Measurements from ENCODE around the gene NAA15. TPM values are rescaled to one million over a fixed set of nuclear protein-coding genes. Genes with fewer than 3 reads are reported as not detected.
"Not testable (repeated sequence)": the region's sequence is repeated elsewhere in the genome, so short reads cannot be mapped to it uniquely, and the experiment has no call there.

The NAA15 gene
- total and polyA plus RNA-seq, 2 experiments from 2014 or later: 29.2 to 32.8 TPM

DNA sequence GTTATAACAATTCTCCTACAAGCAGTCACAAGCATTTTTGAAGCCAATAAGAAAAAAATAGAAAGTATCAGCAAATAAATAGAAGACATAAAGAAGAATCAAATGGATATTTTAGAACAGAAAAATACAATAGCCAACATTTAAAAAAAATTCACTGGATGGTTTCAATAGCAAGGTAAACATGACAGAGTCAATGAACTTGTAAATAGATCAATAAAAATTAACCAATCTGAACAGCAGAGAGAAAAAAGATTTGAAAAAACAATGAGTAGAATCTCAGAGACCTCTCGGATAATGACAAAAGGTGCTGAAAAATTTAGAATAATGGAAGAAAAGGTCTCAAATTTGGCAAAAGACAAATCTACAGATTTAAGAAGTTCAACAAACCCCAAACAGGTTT, 119.3 kb downstream of the NAA15 start:
- WGBS, 2 experiments (ENCODE audit: low coverage in 1 of 2, low lambda C conversion rate in 2 of 2, missing lambda C conversion rate in 2 of 2): 94 to 100% methylated on average over 1 of the region's 1 CpG
- H3K9me2 ChIP-seq (ENCODE audit: insufficient read depth): no peaks in the 10 kb centered on the region
- H3K4me1 ChIP-seq (ENCODE audit: insufficient read depth): peaks cover 11% of the 10 kb centered on the region
- H2AFZ ChIP-seq: no peak overlapping the region
- H3K27ac ChIP-seq: no peak overlapping the region
- in situ Hi-C loops (cut with MboI): no loop called here
- H4K20me1 ChIP-seq (ENCODE audit: insufficient read depth): no peaks in the 10 kb centered on the region
- peaks cover 5% of the 10 kb centered on the region; the same call in 1 of the 2 replicates for H3K36me3 ChIP-seq (ENCODE audit: low read depth)
- no peak for TF ChIP-seq EZH2phosphoT487 (IDR thresholded peaks at IDR 0.05; ENCODE audit: insufficient read depth, low read depth)
- no peak for TF ChIP-seq EZH2 (IDR thresholded peaks at IDR 0.05; ENCODE audit: insufficient read depth, poor library complexity, severe bottlenecking)
- no peaks in the 10 kb centered on the region for H3K27me3 ChIP-seq (replicated peaks; ENCODE audit: insufficient read depth)
- H3K79me2 ChIP-seq (ENCODE audit: insufficient read depth): no peaks in the 10 kb centered on the region
- no peak overlapping the region for H3K4me3 ChIP-seq
- H3K4me2 ChIP-seq (ENCODE audit: unreplicated experiment): no peak overlapping the region
- peaks cover 10% of the 10 kb centered on the region; the same call in 1 of the 2 replicates for H3F3A ChIP-seq (ENCODE audit: insufficient read depth)
- no peaks in the 10 kb centered on the region for H3K9me3 ChIP-seq (ENCODE audit: low read depth)
- H3K9ac ChIP-seq: no peak overlapping the region
- no peak for DNase-seq

DNA sequence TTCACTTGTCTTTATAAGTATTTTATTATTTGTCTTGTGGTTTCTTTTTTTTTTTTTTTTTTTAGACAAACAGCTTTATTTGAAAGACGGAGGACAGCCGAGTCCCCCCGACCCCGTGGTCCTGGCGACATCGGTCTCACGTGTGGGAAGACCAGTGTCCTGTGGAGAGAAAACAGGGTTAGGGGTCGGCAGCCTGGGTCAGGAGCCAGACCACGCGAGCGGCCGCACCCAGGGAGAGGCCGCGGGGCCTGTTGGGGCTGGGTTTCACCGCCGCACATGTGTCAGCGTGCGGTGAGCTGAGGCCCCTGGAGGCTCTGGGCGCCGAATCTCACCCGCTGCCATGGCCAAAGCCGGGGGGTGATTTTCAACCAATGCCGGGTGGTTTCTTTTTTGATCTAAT, 134.8 kb downstream of the NAA15 start:
- Histone ChIP-seq H3F3A (ENCODE audit: insufficient read depth) (no peaks in the 10 kb centered on the region), H2AFZ (no peak overlapping the region), H3K79me2 (ENCODE audit: insufficient read depth) (no peaks in the 10 kb centered on the region), H4K20me1 (ENCODE audit: insufficient read depth) (no peaks in the 10 kb centered on the region), H3K27me3 (replicated peaks; ENCODE audit: insufficient read depth) (no peaks in the 10 kb centered on the region), H3K4me1 (ENCODE audit: insufficient read depth) (no peaks in the 10 kb centered on the region), H3K9me3 (ENCODE audit: low read depth) (peaks cover 7% of the 10 kb centered on the region), H3K27ac (no peak overlapping the region), H3K4me2 (ENCODE audit: unreplicated experiment) (no peak overlapping the region), H3K9ac (no peak overlapping the region), H3K4me3 (no peak overlapping the region), H3K36me3 (ENCODE audit: low read depth) (peaks cover 22% of the 10 kb centered on the region; the same call in 1 of the 2 replicates), H3K9me2 (ENCODE audit: insufficient read depth) (no peaks in the 10 kb centered on the region)
- DNase-seq: no peak
- WGBS, 2 experiments (ENCODE audit: low coverage in 1 of 2, low lambda C conversion rate in 2 of 2, missing lambda C conversion rate in 2 of 2): 98% methylated on average over 23 of the region's 23 CpGs
- in situ Hi-C loops (cut with MboI): no loop called here
- TF ChIP-seq EZH2phosphoT487 (IDR thresholded peaks at IDR 0.05; ENCODE audit: insufficient read depth, low read depth) (no peak), EZH2 (IDR thresholded peaks at IDR 0.05; ENCODE audit: insufficient read depth, poor library complexity, severe bottlenecking) (no peak)

DNA sequence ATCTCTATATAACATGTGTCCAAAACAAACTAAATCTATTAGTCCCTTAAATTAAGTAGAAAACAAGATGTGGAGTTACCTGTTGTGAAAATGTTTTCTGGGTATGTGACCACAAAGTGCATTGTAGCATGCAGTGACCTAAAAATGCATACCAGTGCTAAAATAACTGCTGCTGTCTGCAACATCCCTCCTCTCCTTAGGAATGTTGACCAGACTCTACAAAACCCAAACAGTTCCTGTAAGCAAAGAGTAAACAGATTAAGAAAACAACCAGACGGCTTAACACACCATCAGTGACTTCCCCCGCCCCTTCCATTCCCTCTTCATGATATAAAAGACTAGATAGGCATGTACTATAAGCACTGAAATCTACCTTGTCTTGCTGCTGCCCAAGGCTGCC, 136.8 kb downstream of the NAA15 start:
- Histone ChIP-seq H3K4me1 (ENCODE audit: insufficient read depth) (no peaks in the 10 kb centered on the region), H4K20me1 (ENCODE audit: insufficient read depth) (no peaks in the 10 kb centered on the region), H3K9ac (no peak overlapping the region), H3K9me3 (ENCODE audit: low read depth) (peaks cover 7% of the 10 kb centered on the region), H3K27ac (no peak overlapping the region), H3K36me3 (ENCODE audit: low read depth) (peaks cover 22% of the 10 kb centered on the region; the same call in 1 of the 2 replicates), H3K9me2 (ENCODE audit: insufficient read depth) (no peaks in the 10 kb centered on the region), H3K4me3 (no peak overlapping the region), H3K79me2 (ENCODE audit: insufficient read depth) (no peaks in the 10 kb centered on the region), H3F3A (ENCODE audit: insufficient read depth) (no peaks in the 10 kb centered on the region), H3K27me3 (replicated peaks; ENCODE audit: insufficient read depth) (no peaks in the 10 kb centered on the region), H2AFZ (no peak overlapping the region), H3K4me2 (ENCODE audit: unreplicated experiment) (no peak overlapping the region)
- no peak for TF ChIP-seq EZH2 (IDR thresholded peaks at IDR 0.05; ENCODE audit: insufficient read depth, poor library complexity, severe bottlenecking)
- TF ChIP-seq EZH2phosphoT487 (IDR thresholded peaks at IDR 0.05; ENCODE audit: insufficient read depth, low read depth): no peak
- no peak for DNase-seq
- in situ Hi-C loops (cut with MboI): no loop called here
- 74 to 77% methylated on average over 2 of the region's 2 CpGs for WGBS, 2 experiments (ENCODE audit: low coverage in 1 of 2, low lambda C conversion rate in 2 of 2, missing lambda C conversion rate in 2 of 2)

DNA sequence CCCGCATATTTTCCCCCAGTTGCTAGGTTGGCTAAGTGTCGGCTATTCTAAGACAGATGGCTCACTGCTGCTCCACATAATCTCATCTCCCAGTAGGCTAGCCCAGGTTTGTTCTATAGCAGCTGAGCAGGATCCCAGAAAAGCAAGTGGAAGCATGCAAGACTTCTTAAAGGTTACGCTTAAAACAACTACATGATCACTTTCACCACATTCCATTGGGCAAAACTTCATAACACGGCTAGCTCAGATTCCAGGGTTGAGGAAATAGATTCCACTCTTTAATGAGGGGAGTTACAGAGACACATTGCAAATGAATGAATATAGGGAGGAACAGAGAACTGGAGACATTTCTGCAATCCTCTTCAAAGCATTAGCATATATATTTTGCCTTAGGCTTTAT, 139.7 kb downstream of the NAA15 start:
- no peaks in the 10 kb centered on the region for H4K20me1 ChIP-seq (ENCODE audit: insufficient read depth)
- H3K4me1 ChIP-seq (ENCODE audit: insufficient read depth): no peaks in the 10 kb centered on the region
- no peak for DNase-seq
- H3K79me2 ChIP-seq (ENCODE audit: insufficient read depth): no peaks in the 10 kb centered on the region
- no peak overlapping the region for H3K9ac ChIP-seq
- WGBS, 2 experiments (ENCODE audit: low coverage in 1 of 2, low lambda C conversion rate in 2 of 2, missing lambda C conversion rate in 2 of 2): 97 to 99% methylated on average over 4 of the region's 4 CpGs
- no peak overlapping the region for H3K4me2 ChIP-seq (ENCODE audit: unreplicated experiment)
- peaks cover 22% of the 10 kb centered on the region; the same call in 1 of the 2 replicates for H3K36me3 ChIP-seq (ENCODE audit: low read depth)
- H3K9me3 ChIP-seq (ENCODE audit: low read depth): peaks cover 7% of the 10 kb centered on the region
- no peak overlapping the region for H3K27ac ChIP-seq
- H3F3A ChIP-seq (ENCODE audit: insufficient read depth): no peaks in the 10 kb centered on the region
- in situ Hi-C loops (cut with MboI): no loop called here
- H3K4me3 ChIP-seq: no peak overlapping the region
- H3K9me2 ChIP-seq (ENCODE audit: insufficient read depth): no peaks in the 10 kb centered on the region
- no peak overlapping the region for H2AFZ ChIP-seq
- TF ChIP-seq EZH2 (IDR thresholded peaks at IDR 0.05; ENCODE audit: insufficient read depth, poor library complexity, severe bottlenecking) (no peak), EZH2phosphoT487 (IDR thresholded peaks at IDR 0.05; ENCODE audit: insufficient read depth, low read depth) (no peak)
- H3K27me3 ChIP-seq (replicated peaks; ENCODE audit: insufficient read depth): no peaks in the 10 kb centered on the region

DNA sequence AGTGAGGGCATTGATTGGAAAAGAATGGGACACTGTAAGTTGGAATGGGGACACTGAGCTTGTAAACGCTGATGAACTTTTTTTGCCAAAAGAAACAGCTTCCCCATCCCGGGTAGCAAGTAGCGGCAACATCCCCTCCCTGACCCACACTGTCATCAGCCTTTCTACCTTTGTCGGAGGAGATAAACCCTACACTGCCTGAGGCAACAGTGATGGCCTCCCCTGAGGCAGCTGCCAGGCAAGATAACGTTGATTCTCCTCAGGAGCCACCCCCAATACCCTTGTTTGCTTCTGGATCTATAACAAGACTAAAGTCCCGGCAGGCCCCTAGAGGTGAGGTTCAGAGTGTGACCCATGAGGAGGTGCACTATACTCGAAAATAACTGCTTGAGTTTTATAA, 142.4 kb downstream of the NAA15 start:
- Histone ChIP-seq H3K9me2 (ENCODE audit: insufficient read depth) (no peaks in the 10 kb centered on the region), H3K4me3 (no peak overlapping the region), H3K4me2 (ENCODE audit: unreplicated experiment) (no peak overlapping the region), H3K27ac (no peak overlapping the region), H3K27me3 (replicated peaks; ENCODE audit: insufficient read depth) (no peaks in the 10 kb centered on the region), H3K9me3 (ENCODE audit: low read depth) (peaks cover 7% of the 10 kb centered on the region), H3K9ac (no peak overlapping the region), H2AFZ (no peak overlapping the region), H4K20me1 (ENCODE audit: insufficient read depth) (no peaks in the 10 kb centered on the region), H3K36me3 (ENCODE audit: low read depth) (0 out of 2 replicates have a peak, but pooled peaks cover 8% of the 10 kb centered on the region), H3F3A (ENCODE audit: insufficient read depth) (no peaks in the 10 kb centered on the region), H3K79me2 (ENCODE audit: insufficient read depth) (no peaks in the 10 kb centered on the region; the same call in 1 of the 2 replicates), H3K4me1 (ENCODE audit: insufficient read depth) (no peaks in the 10 kb centered on the region)
- TF ChIP-seq EZH2 (IDR thresholded peaks at IDR 0.05; ENCODE audit: insufficient read depth, poor library complexity, severe bottlenecking) (no peak), EZH2phosphoT487 (IDR thresholded peaks at IDR 0.05; ENCODE audit: insufficient read depth, low read depth) (no peak)
- DNase-seq: no peak
- in situ Hi-C loops (cut with MboI): no loop called here
- 94 to 96% methylated on average over 7 of the region's 7 CpGs for WGBS, 2 experiments (ENCODE audit: low coverage in 1 of 2, low lambda C conversion rate in 2 of 2, missing lambda C conversion rate in 2 of 2)

DNA sequence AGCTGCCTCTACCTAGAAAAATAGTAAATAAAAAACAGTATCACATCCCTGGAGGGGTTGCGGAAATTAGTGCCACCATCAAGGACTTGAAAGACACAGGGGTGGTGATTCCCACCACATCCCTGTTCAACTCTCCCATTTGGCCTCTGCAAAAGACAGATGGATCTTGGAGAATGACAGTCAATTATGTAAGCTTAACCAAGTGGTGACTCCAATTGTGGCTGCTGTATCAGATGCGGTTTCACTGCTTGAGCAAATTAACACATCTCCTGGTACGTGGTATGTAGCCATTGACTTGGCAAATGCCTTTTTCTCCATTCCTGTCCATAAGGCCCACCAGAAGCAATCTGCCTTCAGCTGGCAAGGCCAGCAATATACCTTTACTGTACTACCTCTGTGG, 143.6 kb downstream of the NAA15 start:
- 77 to 81% methylated on average over 3 of the region's 3 CpGs for WGBS, 2 experiments (ENCODE audit: low coverage in 1 of 2, low lambda C conversion rate in 2 of 2, missing lambda C conversion rate in 2 of 2)
- H3K9ac ChIP-seq; H3K27ac ChIP-seq; H4K20me1 ChIP-seq (ENCODE audit: insufficient read depth); H3K9me2 ChIP-seq (ENCODE audit: insufficient read depth); H3K79me2 ChIP-seq (ENCODE audit: insufficient read depth); H2AFZ ChIP-seq; in situ Hi-C loops (cut with MboI); H3K27me3 ChIP-seq (replicated peaks; ENCODE audit: insufficient read depth); H3F3A ChIP-seq (ENCODE audit: insufficient read depth); H3K4me3 ChIP-seq; H3K4me2 ChIP-seq (ENCODE audit: unreplicated experiment); H3K4me1 ChIP-seq (ENCODE audit: insufficient read depth); H3K36me3 ChIP-seq (ENCODE audit: low read depth); H3K9me3 ChIP-seq (ENCODE audit: low read depth); DNase-seq: not testable (repeated sequence)

DNA sequence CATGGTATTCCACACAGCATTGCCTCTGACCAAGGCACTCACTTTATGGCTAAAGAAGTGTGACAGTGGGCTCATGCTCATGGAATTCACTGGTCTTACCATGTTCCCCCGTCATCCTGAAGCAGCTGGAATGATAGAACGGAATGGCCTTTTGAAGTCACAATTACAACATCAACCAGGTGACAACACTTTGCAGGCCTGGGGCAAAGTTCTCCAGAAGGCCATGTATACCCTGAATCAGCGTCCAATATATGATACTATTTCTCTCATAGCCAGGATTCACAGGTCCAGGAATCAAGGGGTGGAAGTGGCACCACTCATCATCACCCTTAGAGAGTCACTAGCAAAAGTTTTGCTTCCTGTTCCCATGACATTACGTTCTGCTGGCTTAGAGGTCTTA, 145.8 kb downstream of the NAA15 start:
- H3F3A ChIP-seq (ENCODE audit: insufficient read depth); H2AFZ ChIP-seq; H3K36me3 ChIP-seq (ENCODE audit: low read depth); H3K4me1 ChIP-seq (ENCODE audit: insufficient read depth); DNase-seq; H3K4me2 ChIP-seq (ENCODE audit: unreplicated experiment); H3K9me3 ChIP-seq (ENCODE audit: low read depth); in situ Hi-C loops (cut with MboI); H3K27me3 ChIP-seq (replicated peaks; ENCODE audit: insufficient read depth); H4K20me1 ChIP-seq (ENCODE audit: insufficient read depth); H3K9me2 ChIP-seq (ENCODE audit: insufficient read depth); H3K27ac ChIP-seq; H3K9ac ChIP-seq; H3K4me3 ChIP-seq: not testable (repeated sequence)
- 97 to 98% methylated on average over 4 of the region's 4 CpGs for WGBS, 2 experiments (ENCODE audit: low coverage in 1 of 2, low lambda C conversion rate in 2 of 2, missing lambda C conversion rate in 2 of 2)
- peaks cover 26% of the 10 kb centered on the region for H3K79me2 ChIP-seq (ENCODE audit: insufficient read depth)
